ENCODE data around the gene SMIM15. TPM values are rescaled to one million over a fixed set of nuclear protein-coding genes. Genes with fewer than 3 reads are reported as not detected.

The SMIM15 gene
- total and polyA plus RNA-seq, 4 donors, result 27.1 to 50.3 (median 34.4) TPM

DNA sequence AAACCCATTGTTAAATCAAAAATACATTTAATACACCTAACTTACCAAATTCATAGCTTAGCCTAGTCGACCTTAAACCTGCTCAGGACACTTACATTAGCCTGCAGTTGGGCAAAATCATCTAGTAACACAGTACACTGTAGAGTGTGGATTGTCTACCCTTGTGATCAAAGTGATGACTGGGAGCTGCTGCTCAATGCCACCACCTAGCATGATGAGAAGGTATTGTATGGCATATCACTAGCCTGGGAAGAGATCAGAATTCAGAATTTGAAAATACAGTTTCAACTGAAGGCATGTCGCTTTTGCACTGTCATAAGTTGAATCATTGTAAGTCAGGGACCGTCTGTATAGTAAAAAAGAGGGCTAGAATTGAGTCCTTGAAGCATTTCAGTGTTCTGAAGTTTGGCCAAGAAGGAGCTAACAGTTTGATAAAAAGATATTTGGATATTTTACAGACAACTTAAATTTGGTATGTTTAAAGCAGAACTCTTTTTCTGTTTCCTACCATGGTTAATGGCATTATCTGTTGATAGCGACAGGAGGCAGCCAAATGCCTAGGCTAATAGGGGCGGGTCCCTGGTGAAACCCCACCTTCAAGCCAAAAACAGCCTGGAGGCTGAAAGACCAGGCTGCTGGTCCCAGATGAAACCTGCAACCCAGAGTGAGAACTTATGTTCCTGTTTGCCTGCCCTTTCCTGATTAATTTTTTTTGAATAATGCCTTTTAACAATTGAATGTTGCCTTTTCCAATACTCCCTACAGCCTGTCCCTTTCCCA lies 23.0 kb downstream of the SMIM15 start:
- no peak overlapping the region for H3K4me3 ChIP-seq
- H3K27ac ChIP-seq (ENCODE audit: low read depth in 1 of 2, low read length in 1 of 2), result no peak overlapping the region
- no peak overlapping the region for H3K9ac ChIP-seq (ENCODE audit: insufficient read depth in 1 of 2, low read length in 2 of 2)
- peaks cover 0 to 13% (median 0%) of the 10 kb centered on the region in 5 donors for H3K4me1 ChIP-seq (ENCODE audit: control insufficient read depth in 5 of 5, insufficient read depth in 5 of 5, low read length in 5 of 5)
- H3K27me3 ChIP-seq (ENCODE audit: control insufficient read depth in 3 of 3, insufficient read depth in 3 of 3, low read length in 2 of 3), result no peaks in the 10 kb centered on the region
- TF ChIP-seq, protein P1, sequence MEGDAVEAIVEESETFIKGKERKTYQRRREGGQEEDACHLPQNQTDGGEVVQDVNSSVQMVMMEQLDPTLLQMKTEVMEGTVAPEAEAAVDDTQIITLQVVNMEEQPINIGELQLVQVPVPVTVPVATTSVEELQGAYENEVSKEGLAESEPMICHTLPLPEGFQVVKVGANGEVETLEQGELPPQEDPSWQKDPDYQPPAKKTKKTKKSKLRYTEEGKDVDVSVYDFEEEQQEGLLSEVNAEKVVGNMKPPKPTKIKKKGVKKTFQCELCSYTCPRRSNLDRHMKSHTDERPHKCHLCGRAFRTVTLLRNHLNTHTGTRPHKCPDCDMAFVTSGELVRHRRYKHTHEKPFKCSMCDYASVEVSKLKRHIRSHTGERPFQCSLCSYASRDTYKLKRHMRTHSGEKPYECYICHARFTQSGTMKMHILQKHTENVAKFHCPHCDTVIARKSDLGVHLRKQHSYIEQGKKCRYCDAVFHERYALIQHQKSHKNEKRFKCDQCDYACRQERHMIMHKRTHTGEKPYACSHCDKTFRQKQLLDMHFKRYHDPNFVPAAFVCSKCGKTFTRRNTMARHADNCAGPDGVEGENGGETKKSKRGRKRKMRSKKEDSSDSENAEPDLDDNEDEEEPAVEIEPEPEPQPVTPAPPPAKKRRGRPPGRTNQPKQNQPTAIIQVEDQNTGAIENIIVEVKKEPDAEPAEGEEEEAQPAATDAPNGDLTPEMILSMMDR (IDR thresholded peaks at IDR 0.05; ENCODE audit: control extremely low read depth, extremely low read depth), result no peak
- H3K36me3 ChIP-seq (ENCODE audit: control insufficient read depth in 4 of 4, insufficient read depth in 4 of 4, low read length in 4 of 4), result no peaks in the 10 kb centered on the region
- DNase-seq (no peak), ATAC-seq (ENCODE audit: insufficient read depth, low FRiP score) (no peak)
- WGBS, 2 donors, result 91% methylated on average over 5 of the region's 5 CpGs
- no peaks in the 10 kb centered on the region for H3K9me3 ChIP-seq (ENCODE audit: control insufficient read depth in 4 of 4, insufficient read depth in 3 of 4, low read length in 3 of 4)

DNA sequence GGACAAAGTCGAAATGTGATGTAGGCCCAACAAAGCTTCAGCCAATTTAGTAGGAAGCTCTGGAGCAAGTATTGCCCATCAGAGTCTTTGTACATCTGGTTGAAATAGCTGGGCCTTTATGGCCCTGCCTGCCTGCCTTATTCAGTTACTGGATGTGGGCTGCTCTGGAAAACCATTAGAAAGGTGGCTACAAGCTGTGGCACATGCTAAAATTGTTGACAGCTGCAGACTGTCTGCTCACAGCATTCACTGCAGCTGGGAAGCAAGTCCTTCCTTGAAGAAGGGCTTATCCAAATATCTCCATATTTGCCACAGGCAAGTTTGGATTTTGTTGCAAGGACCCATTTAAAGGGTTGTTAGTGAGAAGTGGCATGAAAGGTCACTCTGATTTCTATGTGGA lies 24.4 kb downstream of the SMIM15 start:
- Histone ChIP-seq H3K4me3 (no peak overlapping the region), H3K36me3 (ENCODE audit: control insufficient read depth in 4 of 4, insufficient read depth in 4 of 4, low read length in 4 of 4) (no peaks in the 10 kb centered on the region), H3K27me3 (ENCODE audit: control insufficient read depth in 3 of 3, insufficient read depth in 3 of 3, low read length in 2 of 3) (no peaks in the 10 kb centered on the region), H3K27ac (ENCODE audit: low read depth in 1 of 2, low read length in 1 of 2) (no peak overlapping the region), H3K4me1 (ENCODE audit: control insufficient read depth in 5 of 5, insufficient read depth in 5 of 5, low read length in 5 of 5) (peaks cover 0 to 13% (median 0%) of the 10 kb centered on the region in 5 donors), H3K9ac (ENCODE audit: insufficient read depth in 1 of 2, low read length in 2 of 2) (no peak overlapping the region), H3K9me3 (ENCODE audit: control insufficient read depth in 4 of 4, insufficient read depth in 3 of 4, low read length in 3 of 4) (no peaks in the 10 kb centered on the region)
- ATAC-seq (ENCODE audit: insufficient read depth, low FRiP score) (no peak), DNase-seq (peak; percentile 17 to 44 (median 40))
- TF ChIP-seq, protein P1 (IDR thresholded peaks at IDR 0.05; ENCODE audit: control extremely low read depth, extremely low read depth), result no peak
- WGBS, 2 donors, result 95 to 98% methylated on average over 1 of the region's 1 CpG

DNA sequence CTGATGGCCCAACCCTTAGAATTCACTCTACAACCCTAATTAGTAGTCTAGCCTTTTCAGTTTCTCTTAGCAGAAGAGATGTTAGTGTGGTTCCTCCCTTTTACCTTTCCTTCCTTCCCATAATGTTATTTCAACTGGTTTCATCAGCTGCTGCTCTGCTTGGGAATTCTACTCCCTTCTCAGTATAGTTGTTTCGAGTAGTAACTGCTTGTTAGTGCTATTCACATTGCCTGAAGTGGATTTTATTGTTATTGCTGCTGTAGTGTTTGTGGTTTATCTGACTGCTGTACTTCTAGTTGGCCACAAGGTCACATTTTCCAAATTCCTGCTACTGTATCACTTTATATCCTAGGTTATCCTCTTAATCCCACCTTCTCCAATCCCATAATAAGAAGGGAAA lies 29.7 kb downstream of the SMIM15 start:
- Histone ChIP-seq H3K4me1 (ENCODE audit: control insufficient read depth in 5 of 5, insufficient read depth in 5 of 5, low read length in 5 of 5) (no peaks in the 10 kb centered on the region), H3K36me3 (ENCODE audit: control insufficient read depth in 4 of 4, insufficient read depth in 4 of 4, low read length in 4 of 4) (no peaks in the 10 kb centered on the region), H3K4me3 (no peak overlapping the region), H3K9me3 (ENCODE audit: control insufficient read depth in 4 of 4, insufficient read depth in 3 of 4, low read length in 3 of 4) (no peaks in the 10 kb centered on the region), H3K9ac (ENCODE audit: insufficient read depth in 1 of 2, low read length in 2 of 2) (no peak overlapping the region), H3K27ac (ENCODE audit: low read depth in 1 of 2, low read length in 1 of 2) (no peak overlapping the region), H3K27me3 (ENCODE audit: control insufficient read depth in 3 of 3, insufficient read depth in 3 of 3, low read length in 2 of 3) (no peaks in the 10 kb centered on the region)
- ATAC-seq (ENCODE audit: insufficient read depth, low FRiP score) (no peak), DNase-seq (no peak)
- 79 to 88% methylated on average over 1 of the region's 1 CpG for WGBS, 2 donors
- TF ChIP-seq, protein P1 (IDR thresholded peaks at IDR 0.05; ENCODE audit: control extremely low read depth, extremely low read depth), result no peak

All from lung (tissue), 12 donors.